HS-27A (cell line): ENCODE results near the gene ATP6V0A1.
"Not testable (repeated sequence)": the region's sequence is repeated elsewhere in the genome, so short reads cannot be mapped to it uniquely, and the experiment has no call there.

Source experiments
- DNase-seq: peaks from one replicate; pipeline ENCODE4 v3.0.0-alpha.2; 2012; ENCODE audit warnings: low read depth, missing footprints

ATP6V0A1 gene

GRCh38 chr17:42477173-42477572, 18.5 kb downstream of the ATP6V0A1 start:
- DNase-seq, result no peak

GRCh38 chr17:42477824-42478223, 19.1 kb downstream of the ATP6V0A1 start:
- not testable (repeated sequence) for DNase-seq

GRCh38 chr17:42484304-42484703, 25.6 kb downstream of the ATP6V0A1 start:
- no peak for DNase-seq

- no peak for DNase-seq
These were observed 27.0 kb downstream of the ATP6V0A1 start for GRCh38 chr17:42485680-42486079.

GRCh38 chr17:42488032-42488431, 29.4 kb downstream of the ATP6V0A1 start:
- no peak for DNase-seq

GRCh38 chr17:42493319-42493718, 34.6 kb downstream of the ATP6V0A1 start:
- DNase-seq, result no peak

- no peak for DNase-seq
These were observed 36.0 kb downstream of the ATP6V0A1 start for GRCh38 chr17:42494673-42495072.

GRCh38 chr17:42498828-42499227, 40.1 kb downstream of the ATP6V0A1 start:
- DNase-seq, result no peak

- no peak for DNase-seq
These were observed 43.4 kb downstream of the ATP6V0A1 start for GRCh38 chr17:42502091-42502490.

- DNase-seq, result no peak
These were observed 44.2 kb downstream of the ATP6V0A1 start for GRCh38 chr17:42502926-42503325.

GRCh38 chr17:42507671-42508070, 49.0 kb downstream of the ATP6V0A1 start:
- DNase-seq, result no peak

- no peak for DNase-seq
These were observed 49.9 kb downstream of the ATP6V0A1 start for GRCh38 chr17:42508426-42509165.

- no peak for DNase-seq
These were observed 50.7 kb downstream of the ATP6V0A1 start for GRCh38 chr17:42509409-42509808.

- no peak for DNase-seq
These were observed 51.2 kb downstream of the ATP6V0A1 start for GRCh38 chr17:42509841-42510240.

- no peak for DNase-seq
These were observed 53.6 kb downstream of the ATP6V0A1 start for GRCh38 chr17:42512246-42512645.

- DNase-seq, result no peak
These were observed 54.1 kb downstream of the ATP6V0A1 start for GRCh38 chr17:42512733-42513251.

GRCh38 chr17:42513686-42514085, 55.0 kb downstream of the ATP6V0A1 start:
- no peak for DNase-seq

GRCh38 chr17:42514279-42514678, 55.6 kb downstream of the ATP6V0A1 start:
- DNase-seq, result no peak

GRCh38 chr17:42514867-42515266, 56.2 kb downstream of the ATP6V0A1 start:
- DNase-seq, result no peak

- DNase-seq, result no peak
These were observed 58.8 kb downstream of the ATP6V0A1 start for GRCh38 chr17:42517516-42517915.

GRCh38 chr17:42518046-42518754, 59.5 kb downstream of the ATP6V0A1 start:
- no peak for DNase-seq

- DNase-seq, result no peak
These were observed 60.3 kb downstream of the ATP6V0A1 start for GRCh38 chr17:42518755-42519545.
